HuH-7 (cell line): ENCODE data around the gene AGO4.
"Not testable (repeated sequence)": the region's sequence is repeated elsewhere in the genome, so short reads cannot be mapped to it uniquely, and the experiment has no call there.

ENCODE experiments used
- DNase-seq: peaks from one replicate; pipeline ENCODE4 v3.0.0; 2011; ENCODE audit warnings: low spot score

The AGO4 gene

DNA sequence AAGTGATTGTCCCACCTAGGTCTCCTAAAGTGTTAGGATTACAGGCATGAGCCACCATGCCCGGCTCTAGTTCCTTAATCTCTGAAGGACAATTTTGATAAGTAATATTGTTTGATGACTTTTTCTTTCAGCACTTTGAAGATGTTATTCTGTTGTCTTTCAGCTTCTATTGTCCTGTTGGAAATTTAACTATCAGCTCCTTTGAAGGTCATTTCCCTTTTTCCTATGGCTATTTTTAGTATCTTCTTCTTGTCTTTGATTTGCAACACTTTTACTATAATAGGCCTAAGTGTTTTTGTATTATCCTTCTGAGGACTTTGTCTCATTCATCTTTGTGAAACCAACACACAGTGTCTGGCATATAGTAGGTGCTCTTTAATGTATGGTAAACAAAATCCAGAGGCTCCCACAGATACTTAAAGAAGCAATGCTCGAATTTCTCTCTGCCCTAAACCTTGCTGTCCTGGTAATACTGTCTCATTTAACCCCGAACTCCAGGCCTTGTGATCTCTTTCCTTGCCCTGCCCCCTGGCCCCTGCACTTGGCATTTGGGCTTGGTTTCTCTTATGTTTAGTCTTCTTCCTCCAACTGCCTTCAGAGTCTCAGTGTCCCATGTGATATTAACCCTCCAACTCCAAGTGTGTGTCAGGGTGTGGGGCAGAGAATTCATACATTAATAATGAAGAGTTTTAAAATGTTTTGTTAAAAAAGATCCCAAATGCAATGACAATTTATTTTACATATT is 56.2 kb downstream of the AGO4 start:
- no peak for DNase-seq

DNA sequence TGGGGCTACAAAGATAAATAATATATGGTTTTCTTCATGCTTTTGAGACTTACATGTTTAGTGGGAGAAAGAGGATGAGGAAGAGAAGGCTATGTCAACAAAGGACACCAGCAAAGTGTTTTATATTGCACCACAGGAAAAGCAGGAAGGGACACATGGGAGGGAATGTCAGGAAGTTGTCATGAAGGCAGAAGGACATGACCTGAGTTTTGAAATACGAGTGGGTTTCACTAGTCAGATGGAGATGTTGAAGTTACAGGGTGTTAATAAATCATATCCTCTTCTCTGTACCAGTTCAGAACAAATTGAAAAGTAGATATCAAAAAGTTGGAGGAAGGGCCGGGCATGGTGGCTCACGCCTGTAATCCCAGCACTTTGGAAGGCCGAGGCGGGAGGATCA is 57.0 kb downstream of the AGO4 start:
- DNase-seq: no peak

GRCh38 chr1:35866991-35867390 is 59.2 kb downstream of the AGO4 start:
- DNase-seq: no peak

- peak; percentile 81 for DNase-seq
These were observed 61.6 kb downstream of the AGO4 start for GRCh38 chr1:35869245-35869950.

DNA sequence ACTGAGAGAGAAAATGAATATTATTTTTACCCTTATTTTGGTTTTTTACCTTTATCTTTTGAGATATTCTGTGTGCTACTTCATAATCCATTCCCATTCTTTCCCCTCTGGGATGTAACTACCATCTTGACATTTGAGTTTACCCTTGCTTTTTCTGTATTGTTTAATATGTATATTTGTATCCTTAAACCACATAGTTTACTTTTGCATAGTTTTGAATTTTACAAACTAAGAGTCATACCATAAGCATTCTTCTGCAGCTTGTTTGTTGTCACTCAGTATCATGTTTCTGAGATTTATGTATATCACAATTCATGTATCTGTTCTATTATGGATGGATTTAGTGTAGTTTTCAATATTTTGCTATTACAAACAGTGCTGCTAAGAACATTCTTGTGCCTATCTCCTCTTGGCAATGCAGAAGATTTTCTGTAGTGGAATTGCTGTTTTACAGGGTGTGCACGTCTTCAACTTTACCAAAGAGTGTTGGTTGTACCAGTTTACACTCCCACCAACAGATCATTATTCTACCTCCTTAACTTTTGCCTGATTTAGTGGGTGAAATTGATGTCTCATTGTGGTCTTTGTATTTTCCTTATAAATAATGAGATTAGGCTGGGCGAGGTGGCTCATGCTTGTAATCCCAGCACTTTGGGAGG is 63.0 kb downstream of the AGO4 start:
- DNase-seq: no peak

- no peak for DNase-seq
These were observed 65.5 kb downstream of the AGO4 start for GRCh38 chr1:35873243-35873750.

DNA sequence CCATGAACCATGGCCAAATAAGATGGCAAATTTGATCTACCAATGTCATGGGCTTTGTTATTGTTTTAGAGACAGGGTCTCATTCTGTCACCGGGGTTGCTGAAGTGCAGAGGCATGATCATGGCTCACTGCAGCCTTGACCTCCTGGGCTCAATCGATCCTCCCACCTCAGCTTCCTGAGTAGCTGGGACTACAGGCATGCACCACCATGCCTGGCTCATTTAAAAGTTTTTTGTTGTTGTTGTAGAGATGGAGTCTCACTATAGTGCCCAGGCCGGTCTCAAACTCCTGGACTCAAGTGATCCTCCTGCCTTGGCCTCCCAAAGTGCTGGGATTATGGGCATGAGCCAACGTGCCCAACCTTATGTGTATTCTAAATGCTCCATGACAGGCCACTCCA is 66.3 kb downstream of the AGO4 start:
- DNase-seq: not testable (repeated sequence)

GRCh38 chr1:35876988-35877387 is 69.2 kb downstream of the AGO4 start:
- DNase-seq: no peak

DNA sequence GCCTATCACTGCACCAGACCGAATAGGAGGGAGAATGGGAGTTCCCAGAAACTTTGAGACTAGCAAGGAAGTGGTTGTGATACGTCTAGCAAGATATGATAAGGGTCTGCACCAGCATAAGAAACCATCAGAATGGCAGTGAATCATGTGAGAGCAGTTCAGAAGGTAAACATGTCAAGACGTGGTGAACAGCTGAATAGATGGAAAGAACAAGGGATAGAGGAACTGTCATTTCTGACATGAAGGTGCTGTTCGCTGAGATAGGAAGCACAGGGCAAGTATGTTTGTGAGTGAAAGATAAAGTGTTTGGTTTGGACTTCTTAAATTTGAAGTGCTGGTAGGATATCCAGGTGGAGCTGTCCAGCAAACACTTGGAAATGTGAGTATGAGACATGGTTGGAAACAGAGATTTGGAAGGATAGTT is 74.0 kb downstream of the AGO4 start:
- DNase-seq: no peak

GRCh38 chr1:35882586-35882944 is 74.7 kb downstream of the AGO4 start:
- DNase-seq: no peak

DNA sequence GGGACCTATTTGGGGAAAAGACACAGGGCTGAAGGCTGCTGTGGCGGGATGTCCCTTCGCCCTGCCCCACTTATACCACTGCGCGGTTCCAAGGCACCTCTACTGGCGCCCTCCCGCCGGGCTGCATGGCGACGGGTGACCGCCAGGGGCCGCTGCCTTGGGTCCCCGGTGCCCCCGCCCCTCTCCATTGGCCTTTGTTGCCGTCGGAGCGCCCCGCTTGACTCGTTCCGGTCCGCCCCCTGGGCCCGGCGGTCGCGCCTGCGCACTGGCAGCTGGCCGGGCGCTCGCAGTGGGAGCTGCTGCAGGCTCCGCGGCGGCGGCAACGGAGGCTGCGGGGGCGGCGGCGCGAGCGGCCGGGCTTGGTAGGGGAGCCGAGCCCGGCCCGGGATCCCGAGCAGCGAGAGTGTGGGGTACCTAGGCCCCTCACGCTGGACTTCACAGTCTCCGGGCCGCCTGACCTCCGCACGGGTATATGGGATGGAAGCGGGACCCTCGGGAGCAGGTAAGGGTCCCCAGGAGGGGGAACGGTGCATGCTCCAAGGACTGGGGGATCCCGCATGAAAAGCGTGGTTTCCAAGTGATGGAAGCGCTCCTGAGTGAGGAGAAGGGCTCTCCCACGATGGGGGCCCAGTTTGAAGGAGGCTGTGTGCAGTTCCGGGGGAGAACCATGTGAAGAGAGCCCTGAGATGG is 75.3 kb downstream of the AGO4 start, which contains the start of gene AGO1:
Gene AGO1 (plus strand): TSS at position 265 of the 690 bp plus-strand sequence. CDS start 213 bp downstream, at position 478.
- DNase-seq: peak; percentile 92

GRCh38 chr1:35883635-35884101 is 75.9 kb downstream of the AGO4 start:
- peak; percentile 62 for DNase-seq

GRCh38 chr1:35884934-35885333 is 77.1 kb downstream of the AGO4 start:
- DNase-seq: no peak

DNA sequence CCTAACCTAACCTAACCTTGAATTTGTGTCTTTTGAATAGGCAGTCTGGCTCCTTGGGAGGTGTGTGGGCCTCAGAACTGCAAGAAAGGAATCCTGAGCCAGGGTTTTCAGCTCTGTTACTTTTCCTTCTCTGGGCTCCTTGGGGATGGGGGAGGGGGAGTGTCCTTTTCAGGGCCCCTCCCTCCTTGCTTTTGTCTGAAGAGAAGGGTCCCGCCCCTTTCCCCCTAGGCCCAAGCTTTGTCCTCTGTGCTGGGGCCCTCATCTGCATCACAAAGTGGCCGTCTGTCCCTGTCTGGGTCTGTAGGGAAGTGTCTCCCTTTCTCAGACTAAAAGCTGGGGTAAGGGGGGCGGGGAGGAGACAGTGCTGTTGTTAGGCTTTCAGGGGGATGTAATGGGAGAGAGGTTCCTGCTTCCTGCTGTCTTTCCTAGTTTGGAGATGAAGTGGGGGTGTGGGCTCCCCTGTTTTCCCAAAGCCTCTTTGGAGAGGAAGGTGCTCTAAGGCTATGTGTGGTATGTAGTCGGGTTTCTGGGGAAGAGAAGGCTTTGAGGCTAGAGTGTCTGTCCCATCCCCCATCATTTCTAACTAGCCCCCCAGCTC is 78.2 kb downstream of the AGO4 start:
- no peak for DNase-seq

GRCh38 chr1:35886577-35887431 is 79.0 kb downstream of the AGO4 start:
- no peak for DNase-seq

GRCh38 chr1:35887508-35887907 is 79.7 kb downstream of the AGO4 start:
- DNase-seq: no peak

DNA sequence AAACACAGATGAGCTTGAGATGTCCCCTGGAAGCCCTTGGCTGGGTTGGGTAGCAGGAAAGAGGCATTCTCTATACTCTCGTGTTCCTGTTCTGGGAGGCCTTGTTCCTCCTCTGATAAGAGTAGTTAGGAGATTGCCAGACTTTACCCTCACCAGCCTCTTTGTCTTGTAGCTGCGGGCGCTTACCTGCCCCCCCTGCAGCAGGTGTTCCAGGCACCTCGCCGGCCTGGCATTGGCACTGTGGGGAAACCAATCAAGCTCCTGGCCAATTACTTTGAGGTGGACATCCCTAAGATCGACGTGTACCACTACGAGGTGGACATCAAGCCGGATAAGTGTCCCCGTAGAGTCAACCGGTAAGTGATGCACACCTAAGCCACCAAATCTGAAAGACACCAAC is 80.4 kb downstream of the AGO4 start:
- DNase-seq: no peak

DNA sequence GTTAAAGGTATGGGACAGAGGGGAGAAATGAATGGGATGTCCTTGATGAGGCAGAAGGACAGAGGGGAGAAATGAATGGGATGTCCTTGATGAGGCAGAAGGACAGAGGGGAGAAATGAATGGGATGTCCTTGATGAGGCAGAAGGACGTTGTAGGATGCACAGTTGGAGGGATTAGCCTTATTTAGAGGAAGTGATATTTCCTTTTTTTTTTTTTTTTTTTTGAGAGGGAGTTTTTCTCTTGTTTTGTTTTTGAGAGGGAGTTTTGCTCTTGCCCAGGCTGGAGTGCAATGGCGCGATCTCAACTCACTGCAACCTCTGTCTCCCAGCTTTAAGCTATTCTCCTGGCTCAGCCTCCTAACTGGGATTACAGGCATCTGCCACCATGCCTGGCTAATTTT is 81.2 kb downstream of the AGO4 start:
- not testable (repeated sequence) for DNase-seq

DNA sequence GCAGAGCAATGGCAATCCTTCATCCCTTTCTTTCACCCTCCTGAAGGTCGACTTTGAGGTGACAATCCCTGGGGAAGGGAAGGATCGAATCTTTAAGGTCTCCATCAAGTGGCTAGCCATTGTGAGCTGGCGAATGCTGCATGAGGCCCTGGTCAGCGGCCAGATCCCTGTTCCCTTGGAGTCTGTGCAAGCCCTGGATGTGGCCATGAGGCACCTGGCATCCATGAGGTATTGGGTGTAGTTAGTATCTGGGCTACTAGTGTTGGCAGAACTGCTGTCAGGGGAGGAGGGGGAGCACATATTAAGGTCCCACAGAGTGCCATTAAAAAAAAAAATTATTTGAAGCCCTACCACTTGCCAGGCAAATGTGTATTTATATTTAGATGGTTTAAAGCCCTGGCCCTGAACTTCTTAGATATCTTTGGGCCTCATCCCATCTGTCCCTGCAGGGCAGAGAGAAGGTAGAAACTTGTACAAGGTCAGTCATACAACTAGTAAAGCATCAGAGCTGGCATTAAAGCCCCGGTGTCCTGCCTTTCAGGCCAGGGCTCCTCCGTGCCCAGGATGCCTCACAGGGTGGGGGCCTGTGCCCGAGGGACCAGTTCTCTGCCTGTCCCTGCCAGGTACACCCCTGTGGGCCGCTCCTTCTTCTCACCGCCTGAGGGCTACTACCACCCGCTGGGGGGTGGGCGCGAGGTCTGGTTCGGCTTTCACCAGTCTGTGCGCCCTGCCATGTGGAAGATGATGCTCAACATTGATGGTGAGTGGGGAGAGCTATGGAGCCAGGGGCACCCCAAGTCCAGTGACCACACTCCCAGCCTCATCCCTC is 85.4 kb downstream of the AGO4 start:
- DNase-seq: no peak

DNA sequence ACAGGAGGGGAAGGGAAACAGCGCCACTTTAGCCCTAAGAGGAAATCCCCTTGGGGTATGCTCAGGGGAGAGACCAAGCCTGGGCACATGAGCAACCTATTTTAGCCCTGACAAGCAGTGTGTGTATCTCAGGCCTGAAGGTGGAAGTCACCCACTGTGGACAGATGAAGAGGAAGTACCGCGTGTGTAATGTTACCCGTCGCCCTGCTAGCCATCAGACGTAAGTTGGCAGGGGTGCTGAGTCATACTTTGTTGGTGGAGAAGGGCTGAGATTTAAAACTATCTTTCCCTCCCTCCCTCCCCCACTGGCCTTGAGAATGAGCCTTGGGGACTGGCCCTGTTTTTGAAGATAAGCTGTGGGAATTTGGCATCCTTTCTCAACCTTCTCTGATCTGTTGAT is 86.4 kb downstream of the AGO4 start:
- DNase-seq: no peak
